ENCODE measurements around the gene PAX7.

DNA sequence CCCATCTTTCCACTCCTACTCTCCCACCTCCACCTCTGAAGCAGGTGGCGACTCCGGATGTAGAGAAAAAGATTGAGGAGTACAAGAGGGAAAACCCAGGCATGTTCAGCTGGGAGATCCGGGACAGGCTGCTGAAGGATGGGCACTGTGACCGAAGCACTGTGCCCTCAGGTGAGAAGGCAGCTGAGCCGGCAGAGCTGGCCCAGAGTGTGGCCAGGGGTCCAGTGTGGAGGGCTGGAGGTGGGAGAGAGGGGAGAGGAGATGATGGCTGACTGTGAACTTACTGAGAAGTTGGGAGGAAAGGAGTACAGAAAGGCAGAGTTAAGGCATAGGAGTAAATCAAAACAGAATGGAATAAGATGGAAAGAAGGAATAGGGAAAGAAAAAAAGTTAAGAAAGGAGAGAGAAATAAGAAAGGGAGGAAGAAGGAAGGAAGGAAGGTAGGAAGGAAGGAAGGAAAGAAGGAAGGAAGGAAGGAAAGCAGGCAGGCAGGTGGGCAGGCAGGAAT lies 4.5 kb downstream of the PAX7 start:
- no peak for TF ChIP-seq CTCF (IDR thresholded peaks at IDR 0.05)
- TF ChIP-seq POLR2AphosphoS5 (IDR thresholded peaks at IDR 0.05) = no peak

Data from prostate gland (tissue), 2 donors.